ENCODE measurements around the gene PIEZO2.
A peak's percentile ranks its signal among the peaks of the same experiment; 100 is the strongest.

The PIEZO2 gene

GRCh38 chr18:10661317-10661716, 488.1 kb downstream of the PIEZO2 start:
- no peaks in the 10 kb centered on the region for H4K20me1 ChIP-seq (ENCODE audit: low read depth, low read length)
- H3K79me2 ChIP-seq (ENCODE audit: insufficient read depth, low read length), result no peaks in the 10 kb centered on the region
- H3K4me2 ChIP-seq (ENCODE audit: low read depth, low read length, poor library complexity, severe bottlenecking), result no peak overlapping the region
- no peaks in the 10 kb centered on the region for H3K9me3 ChIP-seq (ENCODE audit: insufficient read depth, low read length)
- H3K9me2 ChIP-seq (replicated peaks; ENCODE audit: insufficient read depth, low read length), result no peaks in the 10 kb centered on the region
- H3K27me3 ChIP-seq (ENCODE audit: low read length), result no peaks in the 10 kb centered on the region
- H3K36me3 ChIP-seq (ENCODE audit: low read length), result no peaks in the 10 kb centered on the region
- H3F3A ChIP-seq (ENCODE audit: insufficient read depth), result no peaks in the 10 kb centered on the region
- no peak overlapping the region for H2AFZ ChIP-seq (ENCODE audit: low read depth, low read length, severe bottlenecking)
- H3K4me3 ChIP-seq (ENCODE audit: insufficient read depth, low read length, poor library complexity, severe bottlenecking), result no peak overlapping the region
- TF ChIP-seq EZH2phosphoT487 (conservative IDR thresholded peaks at IDR 0.05; ENCODE audit: low read length) (no peak), CTCF (IDR thresholded peaks at IDR 0.05; ENCODE audit: insufficient read depth, low read length, poor library complexity, severe bottlenecking) (no peak)
- H3K9ac ChIP-seq (ENCODE audit: low read length), result no peak overlapping the region
- no peak overlapping the region for H3K27ac ChIP-seq (ENCODE audit: low read depth, low read length)

- Histone ChIP-seq H2AFZ (ENCODE audit: low read depth, low read length, severe bottlenecking) (no peak overlapping the region), H3K9me2 (replicated peaks; ENCODE audit: insufficient read depth, low read length) (no peaks in the 10 kb centered on the region), H3K36me3 (ENCODE audit: low read length) (no peaks in the 10 kb centered on the region), H3K27me3 (ENCODE audit: low read length) (no peaks in the 10 kb centered on the region), H3K79me2 (ENCODE audit: insufficient read depth, low read length) (no peaks in the 10 kb centered on the region), H3K4me3 (ENCODE audit: insufficient read depth, low read length, poor library complexity, severe bottlenecking) (no peak overlapping the region), H3K4me2 (ENCODE audit: low read depth, low read length, poor library complexity, severe bottlenecking) (peak overlapping the region; percentile 10), H3K9me3 (ENCODE audit: insufficient read depth, low read length) (no peaks in the 10 kb centered on the region), H3K9ac (ENCODE audit: low read length) (no peak overlapping the region), H3K27ac (ENCODE audit: low read depth, low read length) (no peak overlapping the region), H3F3A (ENCODE audit: insufficient read depth) (no peaks in the 10 kb centered on the region), H4K20me1 (ENCODE audit: low read depth, low read length) (no peaks in the 10 kb centered on the region)
- TF ChIP-seq CTCF (IDR thresholded peaks at IDR 0.05; ENCODE audit: insufficient read depth, low read length, poor library complexity, severe bottlenecking) (no peak), EZH2phosphoT487 (conservative IDR thresholded peaks at IDR 0.05; ENCODE audit: low read length) (no peak)
Measured at GRCh38 chr18:10660179-10660884, 489.0 kb downstream of the PIEZO2 start.

GRCh38 chr18:10659594-10659993, 489.8 kb downstream of the PIEZO2 start:
- Histone ChIP-seq H3F3A (ENCODE audit: insufficient read depth) (no peaks in the 10 kb centered on the region), H3K79me2 (ENCODE audit: insufficient read depth, low read length) (no peaks in the 10 kb centered on the region), H3K36me3 (ENCODE audit: low read length) (no peaks in the 10 kb centered on the region), H3K9me2 (replicated peaks; ENCODE audit: insufficient read depth, low read length) (no peaks in the 10 kb centered on the region), H3K9me3 (ENCODE audit: insufficient read depth, low read length) (no peaks in the 10 kb centered on the region), H3K27ac (ENCODE audit: low read depth, low read length) (no peak overlapping the region), H3K4me3 (ENCODE audit: insufficient read depth, low read length, poor library complexity, severe bottlenecking) (no peak overlapping the region), H3K4me2 (ENCODE audit: low read depth, low read length, poor library complexity, severe bottlenecking) (no peak overlapping the region), H2AFZ (ENCODE audit: low read depth, low read length, severe bottlenecking) (no peak overlapping the region), H3K27me3 (ENCODE audit: low read length) (no peaks in the 10 kb centered on the region), H3K9ac (ENCODE audit: low read length) (no peak overlapping the region), H4K20me1 (ENCODE audit: low read depth, low read length) (no peaks in the 10 kb centered on the region)
- TF ChIP-seq EZH2phosphoT487 (conservative IDR thresholded peaks at IDR 0.05; ENCODE audit: low read length), result no peak
- TF ChIP-seq CTCF (IDR thresholded peaks at IDR 0.05; ENCODE audit: insufficient read depth, low read length, poor library complexity, severe bottlenecking), result no peak

Data from SU-DHL-6 (cell line).